Left renal cortex interstitium (tissue), 4 donors: ENCODE data around the gene INPPL1. TPM values are rescaled to one million over a fixed set of nuclear protein-coding genes. Genes with fewer than 3 reads are reported as not detected.
"Not testable (repeated sequence)": the region's sequence is repeated elsewhere in the genome, so short reads cannot be mapped to it uniquely, and the experiment has no call there.

Source experiments
- DNase-seq, 4 donors: peaks; one replicate each; pipeline ENCODE4 v3.0.0-alpha.2; 2013; ENCODE audit warnings: low read depth in 4 of 4, low spot score in 2 of 4, missing footprints in 1 of 4
- polyA plus RNA-seq, 4 donors: library from polyadenylated mRNA; unstranded; fragments of 120-200 nt; gene quantifications; one replicate each; pipeline ENCODE4 v1.2.1, GENCODE V29; 2013; ENCODE audit not compliant: insufficient read length in 4 of 4

INPPL1 gene
- 100 to 1,000 TPM; 123 to 218 (median 160) TPM for polyA plus RNA-seq

- DNase-seq, result no peak
Measured at GRCh38 chr11:72224564-72225410, at the start of gene INPPL1. INPPL1 (plus strand) TSS chr11:72224767; CDS start chr11:72224985, 218 bp downstream.

GRCh38 chr11:72177656-72178055, 46.9 kb upstream of the INPPL1 start:
- no peak for DNase-seq

GRCh38 chr11:72179049-72179803, 45.3 kb upstream of the INPPL1 start:
- no peak for DNase-seq

GRCh38 chr11:72179804-72180396, 44.7 kb upstream of the INPPL1 start:
- DNase-seq, result no peak

- not testable (repeated sequence) for DNase-seq
Measured at GRCh38 chr11:72180892-72181552, 43.5 kb upstream of the INPPL1 start.

GRCh38 chr11:72181553-72181958, 43.0 kb upstream of the INPPL1 start:
- DNase-seq, result not testable (repeated sequence)

GRCh38 chr11:72188267-72188666, 36.3 kb upstream of the INPPL1 start:
- DNase-seq, result no peak

- peak in 3 of 4 donors; percentile 13 to 40 (median 21) for DNase-seq
Measured at GRCh38 chr11:72189455-72190250, 34.9 kb upstream of the INPPL1 start.

GRCh38 chr11:72190631-72191071, 33.9 kb upstream of the INPPL1 start:
- no peak for DNase-seq

GRCh38 chr11:72191961-72192381, 32.6 kb upstream of the INPPL1 start, which contains the start of gene FOLR1:
FOLR1 (plus strand) TSS chr11:72192140; CDS start chr11:72192174, 34 bp downstream.
- DNase-seq, result no peak

- no peak for DNase-seq
Measured at GRCh38 chr11:72195518-72196270, 28.9 kb upstream of the INPPL1 start.

GRCh38 chr11:72201445-72201844, 23.1 kb upstream of the INPPL1 start:
- not testable (repeated sequence) for DNase-seq

GRCh38 chr11:72202571-72202970, 22.0 kb upstream of the INPPL1 start:
- no peak for DNase-seq

- DNase-seq, result no peak
Measured at GRCh38 chr11:72203163-72203562, 21.4 kb upstream of the INPPL1 start.

- DNase-seq, result no peak
Measured at GRCh38 chr11:72204886-72205285, 19.7 kb upstream of the INPPL1 start.

- not testable (repeated sequence) for DNase-seq
Measured at GRCh38 chr11:72206794-72207193, 17.8 kb upstream of the INPPL1 start.

GRCh38 chr11:72208281-72208680, 16.3 kb upstream of the INPPL1 start:
- DNase-seq, result no peak

GRCh38 chr11:72209101-72209500, 15.5 kb upstream of the INPPL1 start:
- DNase-seq, result no peak

GRCh38 chr11:72216638-72217037, 7.9 kb upstream of the INPPL1 start, which contains the start of gene FOLR2:
FOLR2 (plus strand) TSS chr11:72216794; CDS start chr11:72218585, 1,791 bp downstream.
- DNase-seq, result no peak
